ENCODE results near the gene THAP7.

Gene THAP7

GRCh38 chr22:20992456-20993303 is 9.2 kb downstream of the THAP7 start:
- no peak for ATAC-seq

GRCh38 chr22:20992056-20992442 is 9.9 kb downstream of the THAP7 start:
- ATAC-seq: no peak

- no peak for ATAC-seq
Measured at GRCh38 chr22:20991252-20992055, 10.5 kb downstream of the THAP7 start.

GRCh38 chr22:20990184-20991180 is 11.4 kb downstream of the THAP7 start:
- no peak for ATAC-seq

GRCh38 chr22:20989323-20990138 is 12.4 kb downstream of the THAP7 start:
- ATAC-seq: no peak

- no peak for ATAC-seq
Measured at GRCh38 chr22:20988573-20989322, 13.2 kb downstream of the THAP7 start.

GRCh38 chr22:20987375-20987774 is 14.5 kb downstream of the THAP7 start:
- no peak for ATAC-seq

GRCh38 chr22:20986365-20986764 is 15.6 kb downstream of the THAP7 start:
- ATAC-seq: no peak

GRCh38 chr22:20985720-20986119 is 16.2 kb downstream of the THAP7 start:
- ATAC-seq: no peak

GRCh38 chr22:20983081-20983771 is 18.7 kb downstream of the THAP7 start:
- ATAC-seq: no peak

GRCh38 chr22:20982563-20982882 is 19.4 kb downstream of the THAP7 start:
- peak in 1 of 2 donors; percentile 2 for ATAC-seq

- ATAC-seq: peak; percentile 88
Measured at GRCh38 chr22:20981787-20982562, 19.9 kb downstream of the THAP7 start, which contains the start of gene LZTR1. TSS of gene LZTR1 (plus strand) at chr22:20982297. CDS start at chr22:20982372, 75 bp downstream.

GRCh38 chr22:20980938-20981722 is 20.8 kb downstream of the THAP7 start:
- no peak for ATAC-seq

GRCh38 chr22:20980523-20980922 is 21.4 kb downstream of the THAP7 start:
- no peak for ATAC-seq

- ATAC-seq: no peak
Measured at GRCh38 chr22:20979940-20980453, 21.9 kb downstream of the THAP7 start.

GRCh38 chr22:20979243-20979809 is 22.6 kb downstream of the THAP7 start:
- peak; percentile 57 to 63 for ATAC-seq

- ATAC-seq: no peak
Measured at GRCh38 chr22:20978419-20978818, 23.5 kb downstream of the THAP7 start.
